Fibroblast of lung (primary cell): ENCODE data around the gene ARVCF. TPM values are rescaled to one million over a fixed set of nuclear protein-coding genes. Genes with fewer than 3 reads are reported as not detected.

ENCODE experiments used
- DNase-seq, 2 donors: peaks; one replicate each; pipeline versions ENCODE4 v3.0.0 to v3.0.0-alpha.2; 2010; ENCODE audit warnings: low read depth in 2 of 2
- H2AFZ ChIP-seq: 2 replicates; pipeline ENCODE4 v1.5.1; 2012; ENCODE audit warnings: low read length, control low read depth, inconsistent platforms
- H3K27ac ChIP-seq: 2 replicates; pipeline ENCODE4 v1.5.1; 2011; ENCODE audit warnings: low read length, control low read depth; ENCODE audit not compliant: insufficient read depth
- H3K27me3 ChIP-seq: 2 replicates; pipeline ENCODE4 v1.5.1; 2011; ENCODE audit warnings: mild to moderate bottlenecking, low read length; ENCODE audit not compliant: control insufficient read depth, insufficient read depth
- H3K36me3 ChIP-seq: 2 replicates; pipeline ENCODE4 v1.5.1; 2011; ENCODE audit warnings: low read length; ENCODE audit not compliant: control insufficient read depth, insufficient read depth
- H3K4me1 ChIP-seq: 2 replicates; pipeline ENCODE4 v1.5.1; 2011; ENCODE audit warnings: low read length; ENCODE audit not compliant: control insufficient read depth, insufficient read depth; ENCODE audit errors: extremely low read depth
- H3K4me2 ChIP-seq: 2 replicates; pipeline ENCODE4 v1.5.1; 2011; ENCODE audit warnings: low read length, control low read depth; ENCODE audit not compliant: insufficient read depth; ENCODE audit errors: extremely low read depth
- H3K4me3 ChIP-seq, 4 experiments: fragments of 200-600 bp in 1 of 4; sonication (generic) in 1 of 4; replicated peaks in 1 of 4; 2 replicates each; pipeline ENCODE4 v1.5.1; 2011 to 2016; ENCODE audit warnings: low read length in 4 of 4, low read depth in 3 of 4, mild to moderate bottlenecking in 3 of 4, control low read depth in 2 of 4, inconsistent platforms in 1 of 4, mixed read lengths in 1 of 4; ENCODE audit not compliant: insufficient read depth in 1 of 4; ENCODE audit errors: control extremely low read depth in 1 of 4
- H3K79me2 ChIP-seq: 2 replicates; pipeline ENCODE4 v1.5.1; 2012; ENCODE audit warnings: mild to moderate bottlenecking, low read length, inconsistent platforms; ENCODE audit not compliant: control insufficient read depth, insufficient read depth
- H3K9ac ChIP-seq: 2 replicates; pipeline ENCODE4 v1.5.1; 2011; ENCODE audit warnings: mild to moderate bottlenecking, low read length, control low read depth; ENCODE audit not compliant: insufficient read depth
- H3K9me3 ChIP-seq: 2 replicates; pipeline ENCODE4 v1.5.1; 2012; ENCODE audit warnings: low read depth, low read length; ENCODE audit not compliant: control insufficient read depth, insufficient read depth
- H4K20me1 ChIP-seq: 2 replicates; pipeline ENCODE4 v1.5.1; 2011; ENCODE audit warnings: low read length; ENCODE audit not compliant: control insufficient read depth, insufficient read depth; ENCODE audit errors: extremely low read depth
- CTCF ChIP-seq, 2 donors: IDR thresholded peaks in 1 of 2; conservative IDR thresholded peaks in 1 of 2; 1 replicate in 1 of 2; 2 replicates in 1 of 2; pipeline ENCODE4 v1.5.1; 2011 to 2012; ENCODE audit warnings: low read length in 2 of 2, control low read depth in 1 of 2, inconsistent platforms in 1 of 2, low read depth in 1 of 2, mild to moderate bottlenecking in 1 of 2
- EZH2 ChIP-seq: IDR thresholded peaks from 2 replicates; pipeline ENCODE4 v1.5.1; 2012; ENCODE audit warnings: low read length, control low read depth, mild to moderate bottlenecking; ENCODE audit errors: missing control alignments
- polyA plus RNA-seq, 2 donors: library from polyadenylated mRNA; depleted of rRNA in 1 of 2; stranded (reverse) in 1 of 2; unstranded in 1 of 2; fragments of >200 nt; gene quantifications; 2 replicates each; pipeline ENCODE4 v1.2.1, GENCODE V29; 2011 to 2012; ENCODE audit warnings: missing spikeins in 1 of 2
- total RNA-seq: library from RNA; depleted of rRNA; stranded (reverse); fragments of >200 nt; gene quantifications from 2 replicates; pipeline ENCODE4 v1.2.1, GENCODE V29; 2014

Gene ARVCF
- total and polyA plus RNA-seq, 2 donors (not counting 1 experiment from before 2014, with no cell fraction given): 2.0 to 15.7 TPM

GRCh38 chr22:20056696-20057386, 40.2 kb upstream of the ARVCF start:
- Histone ChIP-seq H3K27me3 (no peaks in the 10 kb centered on the region), H3K79me2 (no peaks in the 10 kb centered on the region), H3K27ac (no peak overlapping the region), H3K4me3 (no peak overlapping the region), H2AFZ (no peak overlapping the region), H3K4me2 (no peak overlapping the region), H3K4me1 (no peaks in the 10 kb centered on the region), H3K9me3 (no peaks in the 10 kb centered on the region), H3K36me3 (peaks cover 6% of the 10 kb centered on the region), H3K9ac (no peak overlapping the region), H4K20me1 (no peaks in the 10 kb centered on the region)
- DNase-seq: no peak
- TF ChIP-seq CTCF (conservative IDR thresholded peaks at IDR 0.05 in 1 of 2, IDR thresholded peaks at IDR 0.05 in 1 of 2; ENCODE audit: low read depth in 1 of 2, low read length in 2 of 2): no peak
- TF ChIP-seq EZH2: no peak

GRCh38 chr22:20056161-20056560, 39.5 kb upstream of the ARVCF start:
- Histone ChIP-seq H4K20me1 (no peaks in the 10 kb centered on the region), H3K4me3 (no peak overlapping the region), H2AFZ (no peak overlapping the region), H3K36me3 (peaks cover 6% of the 10 kb centered on the region), H3K9me3 (no peaks in the 10 kb centered on the region), H3K4me1 (no peaks in the 10 kb centered on the region), H3K27me3 (no peaks in the 10 kb centered on the region), H3K4me2 (no peak overlapping the region), H3K9ac (no peak overlapping the region), H3K27ac (no peak overlapping the region), H3K79me2 (no peaks in the 10 kb centered on the region)
- no peak for DNase-seq
- TF ChIP-seq EZH2: no peak

DNA sequence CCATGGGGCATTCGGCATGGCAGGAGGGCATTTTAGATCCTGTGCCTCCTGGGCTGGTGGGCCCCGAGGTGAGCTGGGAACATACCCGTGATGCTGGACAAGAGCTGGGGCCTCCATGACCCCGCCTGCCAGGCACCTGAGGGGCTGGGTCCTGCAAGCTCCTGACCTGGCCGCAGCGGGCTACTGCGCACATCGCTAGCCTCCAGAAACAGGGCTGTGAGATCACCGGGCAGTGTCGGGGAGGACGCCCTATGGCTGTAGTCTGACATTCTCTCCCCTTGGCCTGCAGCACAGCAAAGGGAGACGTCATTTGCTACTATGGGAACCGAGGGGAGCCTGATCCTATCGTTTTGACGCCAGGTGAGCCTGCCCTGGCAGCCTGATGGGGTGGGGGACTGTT, 39.0 kb upstream of the ARVCF start:
- Histone ChIP-seq H3K4me1 (no peaks in the 10 kb centered on the region), H2AFZ (no peak overlapping the region), H3K27ac (no peak overlapping the region), H3K4me3 (no peak overlapping the region), H3K4me2 (no peak overlapping the region), H3K9me3 (no peaks in the 10 kb centered on the region), H3K79me2 (no peaks in the 10 kb centered on the region), H4K20me1 (no peaks in the 10 kb centered on the region), H3K27me3 (no peaks in the 10 kb centered on the region), H3K36me3 (peaks cover 6% of the 10 kb centered on the region), H3K9ac (no peak overlapping the region)
- no peak for TF ChIP-seq EZH2
- no peak for TF ChIP-seq CTCF (conservative IDR thresholded peaks at IDR 0.05 in 1 of 2, IDR thresholded peaks at IDR 0.05 in 1 of 2; ENCODE audit: low read depth in 1 of 2, low read length in 2 of 2)
- no peak for DNase-seq
